CD4-positive, alpha-beta T cell treated with Interleukin-15 for 1 hour (primary cell): Measurements from ENCODE around the gene RFTN1.

ENCODE experiments used
- DNase-seq: peaks from one replicate; pipeline ENCODE4 v3.0.0-alpha.2; 2020

RFTN1 gene, protein sequence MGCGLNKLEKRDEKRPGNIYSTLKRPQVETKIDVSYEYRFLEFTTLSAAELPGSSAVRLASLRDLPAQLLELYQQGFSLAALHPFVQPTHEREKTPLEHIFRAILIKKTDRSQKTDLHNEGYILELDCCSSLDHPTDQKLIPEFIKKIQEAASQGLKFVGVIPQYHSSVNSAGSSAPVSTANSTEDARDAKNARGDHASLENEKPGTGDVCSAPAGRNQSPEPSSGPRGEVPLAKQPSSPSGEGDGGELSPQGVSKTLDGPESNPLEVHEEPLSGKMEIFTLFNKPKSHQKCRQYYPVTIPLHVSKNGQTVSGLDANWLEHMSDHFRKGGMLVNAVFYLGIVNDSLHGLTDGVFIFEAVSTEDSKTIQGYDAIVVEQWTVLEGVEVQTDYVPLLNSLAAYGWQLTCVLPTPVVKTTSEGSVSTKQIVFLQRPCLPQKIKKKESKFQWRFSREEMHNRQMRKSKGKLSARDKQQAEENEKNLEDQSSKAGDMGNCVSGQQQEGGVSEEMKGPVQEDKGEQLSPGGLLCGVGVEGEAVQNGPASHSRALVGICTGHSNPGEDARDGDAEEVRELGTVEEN

DNA sequence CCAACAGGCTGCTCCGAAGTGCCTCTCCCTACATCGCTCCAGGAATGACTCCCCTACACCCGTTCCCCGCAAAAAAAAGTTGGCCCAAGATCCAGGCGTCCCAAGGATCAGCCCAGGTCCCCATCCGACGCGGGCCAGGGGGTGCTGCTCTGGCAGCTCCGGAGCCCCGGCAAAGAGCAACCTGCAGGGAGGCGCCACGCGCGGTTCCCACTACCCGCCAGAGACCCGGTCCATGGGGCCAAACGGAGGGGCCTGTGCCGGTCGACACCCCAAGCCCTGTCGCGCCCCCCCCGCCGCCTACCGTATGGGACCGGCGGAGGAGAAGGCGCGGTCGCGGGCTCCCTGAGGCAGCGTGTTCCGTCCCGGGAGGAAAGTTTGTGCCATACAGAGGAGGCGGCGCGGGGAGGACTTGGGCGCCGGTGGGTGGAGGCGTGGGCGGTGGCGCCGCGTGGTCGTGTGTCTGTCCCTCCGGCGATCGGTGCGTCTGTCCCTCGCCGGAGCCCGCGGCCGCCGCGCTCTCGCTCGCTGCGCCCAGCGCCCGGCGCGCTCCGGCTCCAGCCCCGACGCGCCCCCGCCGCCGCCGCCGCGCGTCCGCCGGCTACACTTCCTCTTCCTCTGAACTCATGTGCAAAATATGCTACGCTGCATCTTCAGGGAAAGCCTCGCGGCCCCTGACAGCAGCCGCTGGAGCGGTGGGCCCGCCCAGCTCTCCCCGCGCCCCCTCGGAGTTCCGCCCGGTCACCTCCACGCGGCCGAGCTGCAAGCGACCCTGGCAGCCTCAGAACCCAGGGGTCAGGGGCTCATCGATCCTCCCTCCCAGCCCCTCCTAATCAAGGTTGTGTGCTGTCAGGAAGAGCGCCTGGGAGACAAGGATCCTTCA, at the start of gene RFTN1:
Gene RFTN1 (minus strand): TSS at position 559 of the 880 bp plus-strand sequence. CDS start 19,830 bp downstream, outside the sequence.
- peak; percentile 60 for DNase-seq

DNA sequence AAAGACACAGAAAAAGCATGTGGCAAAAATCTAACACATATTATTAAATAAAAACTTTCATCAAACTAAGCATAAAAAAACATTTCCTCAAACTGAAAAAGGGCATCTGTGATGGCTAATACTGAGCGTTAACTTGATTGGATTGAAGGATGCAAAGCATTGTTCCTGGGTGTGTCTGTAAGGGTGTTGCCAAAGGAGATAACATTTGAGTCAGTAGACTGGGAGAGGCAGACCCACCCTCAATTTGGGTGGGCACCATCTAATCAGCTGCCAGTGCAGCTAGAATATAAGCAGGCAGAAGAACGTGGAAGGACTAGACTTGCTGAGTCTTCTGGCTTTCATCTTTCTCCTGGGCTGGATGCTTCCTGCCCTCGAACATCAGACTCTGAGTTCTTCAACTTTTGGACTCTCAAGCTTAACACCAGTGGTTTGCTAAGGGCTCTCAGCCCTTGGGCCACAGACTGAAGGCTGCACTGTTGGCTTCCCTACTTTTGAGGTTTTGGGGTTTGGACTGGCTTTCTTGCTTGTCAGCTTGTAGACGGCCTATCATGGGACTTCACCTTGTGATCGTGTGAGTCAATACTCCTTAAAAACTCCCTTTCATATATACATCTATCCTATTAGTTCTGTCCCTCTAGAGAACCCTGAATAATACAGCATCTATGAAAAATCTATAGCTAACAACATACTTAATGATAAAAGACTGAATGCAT, 46.3 kb upstream of the RFTN1 start:
- no peak for DNase-seq

DNA sequence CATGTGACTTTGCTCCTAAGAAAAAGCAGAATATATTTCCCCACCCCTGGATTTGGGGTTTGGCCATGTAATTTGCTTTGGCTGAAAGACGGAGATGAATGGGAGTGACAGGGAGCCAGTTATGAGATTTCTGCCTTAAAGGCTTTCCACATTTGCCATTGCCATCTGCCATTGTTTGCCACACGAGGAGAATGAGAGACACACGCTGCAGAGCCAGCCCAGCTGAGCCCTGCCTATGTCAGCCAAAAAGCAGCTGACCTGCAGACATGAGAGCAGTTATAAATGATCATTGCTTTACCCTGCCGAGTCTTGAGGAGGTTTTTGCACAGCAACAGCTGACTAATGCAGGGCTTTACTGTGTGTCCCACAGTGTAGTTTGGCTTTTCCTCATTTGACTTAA, 40.6 kb upstream of the RFTN1 start:
- no peak for DNase-seq

DNA sequence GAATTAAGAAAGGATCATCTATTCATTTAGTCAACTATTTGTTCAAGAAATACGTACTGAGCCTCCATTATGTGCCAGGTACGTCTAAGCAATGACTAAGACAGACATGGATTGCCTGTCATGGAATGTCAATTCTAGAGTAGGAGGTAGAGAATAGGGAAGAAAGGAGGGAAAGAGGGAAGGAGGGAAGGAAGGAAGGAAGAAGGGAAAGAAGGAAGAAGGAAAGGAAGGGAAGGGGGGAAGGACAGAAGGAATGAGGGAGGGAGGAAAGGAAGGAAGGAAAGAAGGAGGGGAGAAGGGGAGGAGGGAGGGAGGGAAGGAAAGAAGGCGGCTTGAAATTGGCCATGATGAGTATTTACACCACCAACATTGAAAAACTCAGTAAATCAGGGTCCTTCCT, 39.3 kb upstream of the RFTN1 start:
- DNase-seq: no peak

DNA sequence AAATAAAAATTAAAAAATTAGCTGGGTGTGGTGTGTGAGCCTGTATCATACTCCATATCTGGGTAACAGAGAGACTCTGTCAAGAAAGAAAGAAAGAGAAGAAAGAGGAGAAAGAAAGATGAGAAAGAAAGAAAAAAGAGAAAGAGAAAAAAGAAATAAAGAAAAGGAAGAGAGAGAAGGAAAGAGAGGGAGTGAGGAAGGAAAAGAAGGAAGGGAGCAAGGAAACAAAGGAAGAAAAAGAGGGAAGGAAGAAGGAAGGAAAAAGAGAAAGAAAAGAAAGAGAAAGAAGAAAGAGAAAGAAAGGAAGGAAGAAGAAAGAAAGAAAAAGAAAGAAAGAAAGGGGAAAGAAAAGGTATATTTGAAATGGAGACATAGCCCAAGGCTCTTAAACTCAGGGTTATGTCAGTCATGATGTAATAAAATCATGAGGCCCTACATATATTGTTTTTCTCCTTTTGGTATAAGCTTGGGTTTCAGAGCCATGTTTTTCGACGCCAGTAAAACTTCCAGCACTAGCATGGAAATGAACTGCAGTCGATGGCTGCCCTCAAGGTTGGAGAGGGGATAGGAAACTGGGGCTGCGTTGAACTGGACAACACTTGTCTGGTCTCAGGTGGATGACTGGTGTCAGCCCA, 38.0 kb upstream of the RFTN1 start:
- DNase-seq: no peak

DNA sequence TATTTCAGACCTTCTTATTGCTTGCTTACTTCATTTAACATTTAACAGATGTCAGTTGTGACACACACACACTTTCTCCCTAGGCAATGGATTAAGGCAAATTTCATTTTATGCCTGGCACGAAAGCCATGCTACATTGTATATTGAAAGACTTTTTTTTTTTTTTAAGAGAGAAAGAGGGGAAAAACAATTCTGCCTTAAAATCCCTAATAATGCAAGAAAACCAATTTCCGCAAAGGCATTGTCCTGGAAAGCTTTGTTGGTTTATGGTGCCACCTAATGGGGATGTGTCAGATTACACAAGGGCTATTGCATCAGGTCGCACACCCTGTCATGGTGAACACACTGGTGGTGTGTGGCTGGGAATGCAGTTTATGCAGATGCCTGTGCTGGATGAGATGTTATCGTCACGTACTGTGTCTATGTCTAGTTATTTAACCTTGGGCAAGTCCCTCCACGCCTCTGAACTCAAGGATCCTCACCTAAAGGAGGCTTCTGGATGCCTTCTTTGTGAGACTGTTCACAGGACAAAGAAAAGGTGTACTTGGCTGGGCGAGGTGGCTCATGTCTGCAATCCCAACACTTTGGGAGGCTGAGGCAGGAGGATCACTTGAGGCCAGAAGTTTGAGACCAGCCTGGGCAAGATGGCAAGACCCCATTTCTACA, 37.3 kb upstream of the RFTN1 start:
- DNase-seq: peak; percentile 73

DNA sequence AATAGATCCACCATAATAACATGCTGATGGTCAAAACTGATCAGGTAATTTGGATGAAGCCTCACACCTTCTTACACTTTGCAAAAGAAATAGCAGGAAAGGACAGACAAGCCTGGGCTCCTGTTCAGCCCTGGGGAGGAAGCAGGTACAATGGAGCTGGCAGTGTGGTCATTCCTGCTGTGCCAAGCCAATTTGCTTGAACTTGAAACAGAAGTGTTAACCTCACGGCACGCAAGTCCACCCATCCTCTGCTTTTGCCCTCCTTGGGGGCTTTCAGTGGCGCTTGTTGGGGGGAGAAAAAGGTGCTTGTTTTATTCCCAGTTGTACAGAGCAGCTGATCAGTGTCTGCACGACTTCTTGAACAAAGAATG, 36.8 kb upstream of the RFTN1 start:
- no peak for DNase-seq

DNA sequence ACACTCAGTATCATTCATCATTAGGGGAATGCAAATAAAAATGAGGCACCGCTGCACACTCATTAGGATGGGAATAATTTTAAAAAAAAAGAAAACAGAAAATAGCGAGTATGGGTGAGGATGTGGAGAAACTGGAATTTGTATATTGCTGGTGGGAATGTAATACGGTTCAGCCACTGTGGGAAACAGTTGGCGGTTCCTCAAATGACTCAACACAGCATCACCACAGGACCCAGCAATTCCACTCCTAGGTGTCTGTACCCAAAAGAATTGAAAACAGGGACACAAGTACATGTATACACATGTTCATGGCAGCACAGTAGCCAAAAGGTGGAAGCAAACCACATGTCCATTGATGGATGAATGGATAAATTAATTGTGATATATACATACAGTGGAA, 35.2 kb upstream of the RFTN1 start:
- no peak for DNase-seq

DNA sequence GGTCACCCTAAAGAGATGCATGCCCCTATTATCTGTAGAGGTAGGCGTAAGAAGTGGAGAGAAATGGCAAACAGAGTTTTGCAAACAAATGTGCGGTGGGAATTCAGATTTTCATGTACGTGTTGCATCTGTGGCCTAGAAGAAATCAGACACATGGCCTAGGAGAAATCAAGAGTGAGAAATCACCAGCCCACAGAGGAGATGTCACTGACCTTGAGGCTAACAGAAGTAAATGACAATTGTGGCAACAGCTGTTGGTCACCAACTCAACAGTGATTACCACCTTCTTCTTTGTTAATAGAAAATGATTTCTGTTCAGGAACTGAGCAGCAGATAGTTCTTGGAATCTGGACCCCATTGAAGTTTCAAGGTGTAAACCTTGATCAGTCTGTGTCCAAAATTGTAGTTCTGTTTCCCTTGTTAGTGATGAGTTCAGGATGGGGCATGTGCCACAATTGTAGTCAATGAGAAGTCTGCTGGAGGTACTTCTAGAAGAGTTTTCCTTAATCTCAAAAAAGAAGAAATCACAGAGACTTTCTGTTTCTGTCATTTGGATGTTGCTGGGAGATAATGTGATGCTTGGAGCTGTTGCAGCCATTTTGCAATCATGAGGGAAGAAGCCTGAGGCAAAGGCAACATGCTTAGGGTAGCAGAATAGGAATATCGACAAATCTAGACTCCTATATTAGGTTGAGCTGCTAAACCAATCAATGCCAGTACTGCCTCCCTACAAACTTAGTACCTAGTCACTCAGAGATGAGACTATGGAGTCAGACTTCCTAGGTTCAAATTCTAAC, 34.3 kb upstream of the RFTN1 start:
- DNase-seq: no peak

DNA sequence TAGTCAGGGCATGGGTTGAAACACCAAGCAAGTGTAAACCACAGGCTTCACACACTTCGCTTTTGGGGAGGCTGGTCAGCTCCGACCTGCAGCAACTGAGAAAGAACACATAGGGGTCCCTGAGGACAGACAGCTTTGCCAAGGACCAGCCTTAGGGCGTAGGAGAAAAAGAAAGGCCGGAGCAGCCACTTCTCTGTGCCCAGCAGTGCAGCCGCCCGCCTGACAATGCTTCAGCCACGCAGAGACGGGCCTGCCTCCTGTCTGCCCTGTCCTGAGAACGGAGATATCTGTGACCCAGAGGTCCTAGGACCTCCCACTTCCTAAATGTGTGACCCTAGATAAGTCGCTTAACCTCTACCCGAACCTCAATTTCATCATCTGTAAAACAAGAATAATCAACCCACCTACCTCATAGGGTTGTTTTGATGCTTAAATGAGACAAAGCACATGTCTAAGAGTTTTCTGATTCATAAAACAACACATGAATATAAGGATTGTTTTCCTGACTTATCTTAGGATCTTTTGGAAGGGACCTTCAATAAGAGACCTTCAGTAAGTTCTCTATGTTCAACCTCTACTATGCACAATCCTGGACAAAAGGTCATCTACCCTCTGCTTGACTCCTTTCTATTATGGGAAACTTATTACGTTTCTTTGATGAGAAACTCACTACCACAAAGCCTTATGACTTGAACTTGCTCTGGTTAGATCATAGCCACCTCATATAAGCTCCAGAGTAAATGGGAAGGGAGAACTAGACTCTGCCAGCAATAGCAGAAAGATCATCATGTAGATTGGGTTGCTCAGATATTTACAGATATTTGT, 32.9 kb upstream of the RFTN1 start:
- no peak for DNase-seq

DNA sequence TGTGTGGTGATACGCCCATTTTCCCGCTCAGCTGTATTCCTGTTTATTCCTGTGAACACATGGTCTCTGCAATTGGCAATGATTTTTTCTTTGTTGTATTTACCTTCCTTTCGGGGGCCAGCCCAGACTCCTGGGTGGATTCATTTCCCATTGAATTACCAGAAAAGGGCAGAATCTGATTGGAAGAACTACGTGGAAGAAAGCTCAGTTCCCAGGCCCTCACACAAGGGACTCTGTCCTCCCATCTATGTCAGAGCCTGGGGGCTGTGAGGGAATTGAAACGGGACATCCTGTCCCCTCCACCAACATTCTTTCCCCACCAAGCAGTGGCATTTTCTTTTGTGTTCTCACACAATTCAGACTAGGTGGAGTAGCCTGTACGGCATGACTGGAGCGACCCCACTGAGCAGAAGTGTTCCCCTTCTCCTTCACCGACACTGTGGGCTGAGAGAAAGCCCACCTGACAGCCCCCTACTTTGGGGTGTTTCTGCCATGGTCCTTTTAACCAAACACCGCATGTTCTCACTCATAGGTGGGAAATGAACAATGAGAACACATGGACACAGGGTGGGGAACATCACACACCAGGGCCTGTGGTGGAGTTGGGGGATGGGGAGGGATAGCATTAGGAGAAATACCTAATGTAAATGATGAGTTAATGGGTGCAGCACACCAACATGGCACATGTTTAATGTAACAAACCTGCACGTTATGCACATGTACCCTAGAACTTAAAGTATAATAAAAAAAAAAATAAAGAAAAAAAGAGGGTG, 32.1 kb upstream of the RFTN1 start:
- DNase-seq: no peak

DNA sequence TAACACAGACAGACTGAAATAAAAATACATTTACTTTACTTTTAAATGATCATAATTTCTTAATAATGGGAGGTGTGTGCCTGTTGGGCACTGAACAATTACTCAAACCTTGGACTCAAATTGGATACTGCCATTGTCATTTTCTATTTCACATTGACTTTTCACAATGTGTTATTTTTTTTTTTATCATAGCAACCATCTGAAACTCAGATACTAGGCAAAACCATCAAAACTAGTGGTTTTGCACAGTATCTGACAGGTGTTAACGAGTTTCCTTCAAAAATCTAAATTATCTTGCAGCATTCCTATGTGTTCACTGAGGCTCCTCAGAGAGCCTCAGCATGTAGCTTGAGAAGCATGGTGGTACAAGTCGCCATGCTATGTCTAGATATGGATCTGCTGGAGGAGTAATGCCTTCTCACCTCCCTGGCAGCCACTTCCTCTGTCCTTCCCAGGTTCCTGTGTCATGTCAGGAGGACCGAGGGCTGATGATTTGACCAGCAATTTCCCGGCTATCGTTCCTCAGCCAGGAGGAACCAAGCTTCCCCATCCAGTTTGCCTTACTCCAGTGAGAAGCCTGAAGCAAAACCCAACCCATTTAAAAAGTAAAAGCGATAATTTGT, 29.9 kb upstream of the RFTN1 start:
- no peak for DNase-seq

DNA sequence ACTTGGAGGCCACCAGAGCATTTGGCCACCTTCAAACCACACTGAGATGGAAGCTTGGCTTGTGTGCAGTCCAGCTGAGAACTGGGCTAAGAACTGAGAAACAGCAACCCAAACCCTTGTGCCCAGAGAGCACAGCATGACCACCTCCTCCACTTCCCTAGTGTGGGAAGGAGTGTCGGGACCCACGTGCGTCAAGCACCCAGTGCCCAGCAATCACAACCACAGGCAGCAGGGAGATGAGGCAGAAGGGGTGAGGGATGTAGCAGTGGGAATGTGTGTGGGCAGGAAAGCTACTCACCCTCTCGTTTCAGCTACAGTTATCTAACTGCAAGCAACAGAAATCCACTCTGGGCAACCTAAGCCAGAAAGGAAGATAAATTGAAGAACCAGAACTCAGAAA, 25.0 kb upstream of the RFTN1 start:
- DNase-seq: no peak

DNA sequence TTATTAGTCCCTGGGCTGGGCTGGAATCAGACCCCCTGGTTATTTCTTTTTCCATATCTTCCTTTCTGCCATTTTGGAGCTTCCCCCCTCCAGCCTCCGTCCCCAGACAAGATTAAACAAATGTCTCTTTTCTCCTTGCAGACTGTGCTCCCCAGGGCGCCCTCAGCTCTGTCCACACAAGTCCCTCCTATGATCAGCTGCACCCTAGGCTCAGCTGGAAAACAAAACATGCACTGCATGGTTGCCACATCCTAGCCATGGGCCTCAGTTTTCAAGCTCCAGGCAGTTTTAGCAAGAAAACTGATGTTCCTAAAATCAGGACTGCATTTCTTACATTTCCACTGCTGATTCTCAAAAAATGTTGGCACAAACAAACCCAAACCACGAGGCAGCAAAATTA, 23.5 kb upstream of the RFTN1 start:
- no peak for DNase-seq

DNA sequence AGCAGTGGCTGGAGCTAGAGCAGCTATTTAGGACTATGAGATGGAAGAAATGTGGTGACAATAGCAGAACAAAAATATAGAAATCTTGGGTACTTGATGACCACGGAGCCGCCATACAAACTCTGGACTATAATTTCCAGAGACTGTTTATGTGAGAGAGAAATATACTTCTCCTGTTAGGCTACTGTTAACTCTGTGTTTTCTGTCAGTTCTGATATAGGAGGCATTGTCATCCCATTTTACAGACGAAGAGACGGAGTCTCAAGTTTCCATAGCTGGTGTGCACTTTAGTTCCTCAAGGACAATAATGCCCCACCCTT, 22.8 kb upstream of the RFTN1 start:
- DNase-seq: no peak

DNA sequence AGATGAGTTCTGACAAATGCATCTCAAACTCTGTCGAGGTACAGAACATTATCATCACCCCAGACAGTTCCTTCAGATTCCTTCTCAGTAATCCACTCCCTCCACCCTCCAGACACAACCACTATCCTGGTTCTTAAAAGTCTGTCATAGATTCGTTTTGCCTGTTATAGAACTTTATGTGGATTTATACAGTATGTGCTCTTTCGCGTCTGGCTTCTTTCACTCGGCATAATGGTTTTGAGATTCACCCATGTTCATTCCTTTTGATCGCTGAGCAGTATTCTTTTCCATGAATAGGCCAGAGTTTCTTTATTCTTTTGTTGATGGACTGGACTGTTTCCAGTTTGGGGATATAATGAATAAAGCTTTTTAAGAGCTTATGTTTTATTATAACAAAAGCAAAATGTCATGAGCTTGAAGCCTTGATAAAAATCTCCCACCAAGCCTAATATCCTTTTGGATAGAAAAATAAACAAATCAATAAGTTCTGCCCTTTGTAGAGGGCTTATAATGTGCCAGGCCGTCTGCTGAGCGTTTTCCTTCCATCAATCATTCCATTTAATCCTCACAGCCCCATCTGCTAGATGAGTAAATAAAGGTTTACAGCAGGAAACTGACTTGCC, 21.3 kb upstream of the RFTN1 start:
- no peak for DNase-seq

DNA sequence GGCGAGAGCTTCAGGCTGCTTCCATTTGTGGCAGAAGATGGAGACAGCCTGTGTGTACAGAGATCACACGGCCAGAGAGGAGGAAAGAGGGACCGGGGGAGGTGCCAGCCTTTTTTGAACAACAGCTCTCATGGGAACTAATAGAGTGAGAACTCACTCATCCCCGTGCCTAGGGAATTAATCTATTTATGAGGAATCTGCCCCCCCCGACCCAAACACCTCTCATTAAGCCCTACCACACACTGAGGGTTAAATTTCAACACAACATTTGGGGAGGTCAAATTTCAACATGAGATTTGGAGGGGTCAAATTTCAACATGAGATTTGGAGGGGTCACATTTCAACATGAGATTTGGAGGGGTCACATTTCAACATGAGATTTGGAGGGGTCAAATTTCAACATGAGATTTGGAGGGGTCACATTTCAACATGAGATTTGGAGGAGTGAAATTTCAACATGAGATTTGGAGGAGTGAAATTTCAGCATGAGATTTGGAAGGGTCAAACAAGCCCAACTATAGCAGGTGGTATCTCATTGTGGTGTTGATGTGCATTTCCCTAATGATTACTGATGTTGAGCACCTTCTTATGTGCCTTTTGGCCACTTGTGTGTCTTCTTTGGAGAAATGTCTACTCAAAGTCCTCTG, 20.6 kb upstream of the RFTN1 start:
- no peak for DNase-seq

DNA sequence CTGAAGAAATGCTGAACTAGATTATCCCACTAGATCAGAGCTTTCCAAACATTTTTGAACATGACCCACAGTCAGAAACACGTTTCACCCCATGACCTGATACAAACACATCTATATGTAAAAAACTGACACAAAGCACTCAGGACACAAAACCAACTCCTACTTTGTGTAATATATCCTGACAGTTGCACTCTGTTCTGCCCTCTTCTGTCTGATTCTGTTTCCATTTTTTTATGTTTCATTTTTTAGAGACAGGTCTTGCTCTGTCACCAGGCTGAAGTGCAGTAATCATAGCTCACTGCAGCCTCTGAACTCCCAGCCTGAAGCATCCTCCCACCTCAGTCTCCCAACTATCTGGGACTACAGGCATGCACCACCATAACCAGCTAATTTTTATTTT, 15.8 kb upstream of the RFTN1 start:
- no peak for DNase-seq
